Lower leg skin (tissue), 4 donors: Measurements from ENCODE around the gene CLNS1A. TPM values are rescaled to one million over a fixed set of nuclear protein-coding genes. Genes with fewer than 3 reads are reported as not detected.

Experiments used
- DNase-seq, 2 donors: peaks; one replicate each; pipeline ENCODE4 v3.0.0-alpha.2; 2019; ENCODE audit warnings: low spot score in 2 of 2
- H3K4me3 ChIP-seq: fragments of 200-600 bp; sonication (generic); 2 replicates; pipeline ENCODE4 v1.5.1; 2017; ENCODE audit warnings: mild to moderate bottlenecking, low read depth; ENCODE audit not compliant: poor library complexity, severe bottlenecking
- CTCF ChIP-seq, 3 donors: fragments of 450-650 bp; IDR thresholded peaks; one replicate each; pipeline ENCODE4 v1.5.1; 2016; ENCODE audit warnings: antibody characterized with exemption in 3 of 3, mild to moderate bottlenecking in 3 of 3, moderate library complexity in 2 of 3
- POLR2A ChIP-seq, 2 donors: fragments of 450-650 bp; IDR thresholded peaks; one replicate each; pipeline ENCODE4 v1.6.1; 2016 to 2017; ENCODE audit warnings: antibody characterized with exemption in 2 of 2, mild to moderate bottlenecking in 1 of 2, moderate library complexity in 1 of 2
- WGBS, 2 donors: methylation state at CpG; one replicate each; pipeline ENCODE4 v1.1.5; 2018; 5-methylcytosine and 5-hydroxymethylcytosine counted together
- intact Hi-C: fragments of 100-400 bp; cut with DNase I; formaldehyde crosslinking; loops from one replicate; pipeline ENCODE4 v1.15.0; 2023; ENCODE audit warnings: low total_unique reads
- total RNA-seq, 4 donors: library from RNA; depleted of rRNA; stranded (reverse); fragments of >200 nt; gene quantifications; one replicate each; pipeline ENCODE4 v1.1.0, GENCODE V29; 2016

Gene CLNS1A
- total RNA-seq, 4 donors from 2014 or later = 57.3 to 89.1 (median 65.4) TPM

- TF ChIP-seq POLR2A (IDR thresholded peaks at IDR 0.05) = no peak
- TF ChIP-seq CTCF (IDR thresholded peaks at IDR 0.05) = no peak
- no peak overlapping the region for H3K4me3 ChIP-seq
- no peak for DNase-seq
- WGBS, 2 donors = 95% methylated on average over 7 of the region's 7 CpGs
- intact Hi-C loops = no loop called here
Observed at GRCh38 chr11:77656362-77656761, 18.8 kb upstream of the CLNS1A start.

- WGBS, 2 donors = 88% methylated on average over 4 of the region's 4 CpGs
- H3K4me3 ChIP-seq = no peak overlapping the region
- intact Hi-C loops = no loop called here
- no peak for DNase-seq
- TF ChIP-seq POLR2A (IDR thresholded peaks at IDR 0.05) = no peak
- TF ChIP-seq CTCF (IDR thresholded peaks at IDR 0.05) = no peak
Observed at GRCh38 chr11:77654770-77655434, 17.3 kb upstream of the CLNS1A start.

- DNase-seq = no peak
- TF ChIP-seq CTCF (IDR thresholded peaks at IDR 0.05) (no peak), POLR2A (IDR thresholded peaks at IDR 0.05) (no peak)
- WGBS, 2 donors = 55 to 57% methylated on average over 3 of the region's 3 CpGs
- intact Hi-C loops = no loop called here
- H3K4me3 ChIP-seq = no peak overlapping the region
Observed at GRCh38 chr11:77650123-77650522, 12.5 kb upstream of the CLNS1A start.

- 58 to 59% methylated on average over 3 of the region's 3 CpGs for WGBS, 2 donors
- DNase-seq = no peak
- intact Hi-C loops = no loop called here
- no peak overlapping the region for H3K4me3 ChIP-seq
- TF ChIP-seq CTCF (IDR thresholded peaks at IDR 0.05) = no peak
- TF ChIP-seq POLR2A (IDR thresholded peaks at IDR 0.05) = no peak
Observed at GRCh38 chr11:77647654-77648305, 10.2 kb upstream of the CLNS1A start.

GRCh38 chr11:77644887-77645286, 7.3 kb upstream of the CLNS1A start:
- TF ChIP-seq CTCF (IDR thresholded peaks at IDR 0.05) (no peak), POLR2A (IDR thresholded peaks at IDR 0.05) (no peak)
- no peak overlapping the region for H3K4me3 ChIP-seq
- 50 to 52% methylated on average over 1 of the region's 1 CpG for WGBS, 2 donors
- DNase-seq = no peak
- intact Hi-C loops = no loop called here
